NK-92 (cell line): ENCODE data around the gene PLEKHM1.

ENCODE experiments used
- DNase-seq: peaks from one replicate; lab custom pipeline; 2025; ENCODE audit not compliant: unreplicated experiment; lab: John Stamatoyannopoulos, UW

The PLEKHM1 gene

DNA sequence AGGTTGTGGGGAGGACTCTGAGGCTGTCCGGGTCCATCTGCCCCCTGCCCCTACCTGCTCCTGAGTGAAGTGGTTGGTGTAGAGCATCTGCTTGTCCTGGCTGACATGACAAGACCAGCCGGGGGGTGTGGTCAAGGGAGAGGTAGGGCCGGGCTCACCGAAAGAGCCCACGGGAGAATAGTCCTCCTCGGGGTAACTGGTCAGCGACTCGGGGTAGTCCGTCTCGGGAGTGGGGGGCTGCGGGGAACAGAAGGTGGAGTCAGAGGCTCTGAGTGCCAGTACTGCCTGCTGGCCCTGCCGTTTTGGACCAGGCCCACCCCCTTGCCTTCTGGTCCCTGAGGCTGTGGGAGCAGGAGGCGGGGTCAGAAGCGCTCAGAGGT is 85.7 kb downstream of the PLEKHM1 start:
- no peak for DNase-seq

DNA sequence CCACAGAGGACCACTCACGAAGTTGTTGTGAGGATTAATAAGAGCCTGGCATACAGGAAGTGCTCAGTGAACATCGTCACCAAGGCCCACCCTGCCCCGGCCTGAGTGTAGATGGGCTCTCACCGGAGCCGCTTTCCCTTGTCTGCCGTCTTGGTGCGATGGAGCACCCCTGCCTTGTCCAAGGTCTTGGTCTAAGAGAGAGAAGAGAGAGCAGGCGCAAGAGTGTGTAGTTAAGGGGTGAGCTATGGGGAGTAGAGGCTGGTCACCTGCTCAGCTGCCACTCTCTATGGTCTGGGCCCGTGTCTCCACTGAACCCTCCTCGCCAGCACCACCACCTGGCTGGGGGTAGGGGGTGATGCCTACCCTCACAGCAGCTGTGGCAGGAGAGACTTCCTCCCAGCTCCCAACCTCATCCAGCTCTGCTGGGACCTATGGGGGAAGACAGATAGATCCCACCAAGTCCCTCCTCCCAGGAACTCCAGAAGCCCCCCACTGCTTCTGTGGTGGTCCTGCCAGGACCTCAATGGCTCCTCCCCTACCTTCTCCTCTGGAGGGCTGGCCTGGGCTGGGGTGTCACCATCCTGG is 86.5 kb downstream of the PLEKHM1 start:
- DNase-seq, result no peak

GRCh38 chr17:45402916-45403315 is 87.6 kb downstream of the PLEKHM1 start:
- DNase-seq, result no peak

DNA sequence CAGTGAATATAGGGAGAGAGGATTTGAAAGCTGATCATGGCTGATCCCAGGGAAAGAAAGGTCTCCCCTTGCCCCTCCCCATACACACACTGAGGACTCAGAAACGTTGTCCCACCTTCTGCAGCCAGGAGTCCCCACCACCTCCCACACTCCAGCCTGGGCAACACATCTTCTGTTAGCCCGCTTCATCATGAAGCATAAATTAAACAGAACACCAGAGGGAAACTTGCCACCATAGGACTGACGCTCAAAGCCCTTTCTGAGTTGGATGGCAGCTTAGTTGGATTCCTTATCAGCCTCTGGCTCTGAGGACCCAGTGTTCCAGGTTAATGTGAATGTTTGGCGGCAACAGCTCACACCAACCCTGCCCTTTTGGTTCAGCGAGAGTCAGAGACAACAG is 91.7 kb downstream of the PLEKHM1 start:
- no peak for DNase-seq

GRCh38 chr17:45397796-45398195 is 92.7 kb downstream of the PLEKHM1 start:
- no peak for DNase-seq

GRCh38 chr17:45396496-45397205 is 93.9 kb downstream of the PLEKHM1 start:
- no peak for DNase-seq

GRCh38 chr17:45395569-45396415 is 94.7 kb downstream of the PLEKHM1 start:
- no peak for DNase-seq

DNA sequence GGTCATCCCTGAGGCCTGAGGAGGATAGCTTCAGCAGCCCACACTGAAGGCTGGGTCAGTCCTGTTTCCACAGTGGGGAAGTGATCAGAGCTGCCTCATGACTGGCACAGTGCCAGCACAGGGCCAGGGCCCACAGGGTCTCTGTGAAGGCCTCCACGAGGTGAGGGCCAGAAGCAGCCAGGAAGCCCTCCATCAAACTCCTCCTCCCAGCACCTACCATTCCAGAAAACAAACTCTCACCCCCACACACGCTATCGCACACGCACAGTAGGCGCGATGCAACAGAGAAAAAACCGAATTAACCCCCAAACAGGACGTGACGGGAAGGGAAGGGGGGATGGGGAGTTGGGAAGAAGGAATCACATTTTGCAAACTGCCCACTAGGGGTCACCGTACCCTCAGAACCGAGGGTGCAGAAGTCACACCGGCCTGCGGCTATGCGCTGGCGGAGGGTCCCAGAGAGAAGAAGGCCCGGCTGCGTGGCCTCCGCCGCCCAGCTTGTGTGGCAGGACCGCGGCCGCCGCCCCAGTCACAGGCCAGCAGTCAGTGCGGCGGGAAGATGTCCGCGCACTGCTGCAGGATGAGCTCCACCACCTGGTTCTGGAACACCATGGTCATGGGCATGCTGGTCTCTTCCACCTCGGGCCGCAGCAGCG is 95.5 kb downstream of the PLEKHM1 start:
- DNase-seq, result no peak

DNA sequence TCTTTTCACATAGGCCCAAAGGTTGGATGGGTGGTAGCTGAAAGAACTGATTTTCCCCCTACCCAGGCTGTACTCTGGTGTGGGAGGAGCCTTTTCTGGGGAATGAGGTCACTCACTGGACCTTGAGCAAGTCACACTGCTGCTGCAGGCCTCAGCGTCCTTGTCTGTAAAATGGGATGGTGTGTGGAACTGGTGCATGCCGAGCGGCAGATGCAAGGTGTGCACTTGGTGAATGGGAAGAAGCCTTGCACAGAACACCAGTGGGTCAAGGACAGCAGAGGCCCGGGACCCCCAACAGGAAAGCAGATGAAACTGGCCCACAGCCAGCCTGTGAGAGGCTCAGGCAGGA is 96.0 kb downstream of the PLEKHM1 start:
- no peak for DNase-seq

DNA sequence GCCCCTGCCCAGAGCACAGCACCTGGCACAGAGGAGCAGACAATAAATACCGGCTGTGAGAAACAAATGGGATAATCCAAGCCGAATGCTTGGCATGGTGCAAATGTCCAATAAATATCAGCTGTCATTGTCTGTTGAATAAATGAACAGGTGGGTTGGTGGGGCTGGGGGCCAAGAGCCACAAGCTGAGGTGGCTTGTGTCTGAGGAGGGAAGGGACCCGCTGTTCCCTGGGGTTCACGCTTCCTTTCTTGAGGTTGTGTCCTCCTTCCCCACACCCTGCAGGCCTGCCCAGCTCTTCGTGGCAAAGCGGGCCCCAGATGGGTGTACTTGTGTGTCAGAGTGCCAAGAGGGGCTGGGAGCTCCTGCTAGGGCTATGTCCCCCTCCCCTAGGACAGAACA is 96.4 kb downstream of the PLEKHM1 start:
- no peak for DNase-seq

GRCh38 chr17:45393411-45393810 is 97.1 kb downstream of the PLEKHM1 start:
- DNase-seq, result no peak

- no peak for DNase-seq
These were observed 98.6 kb downstream of the PLEKHM1 start for GRCh38 chr17:45391918-45392317.

DNA sequence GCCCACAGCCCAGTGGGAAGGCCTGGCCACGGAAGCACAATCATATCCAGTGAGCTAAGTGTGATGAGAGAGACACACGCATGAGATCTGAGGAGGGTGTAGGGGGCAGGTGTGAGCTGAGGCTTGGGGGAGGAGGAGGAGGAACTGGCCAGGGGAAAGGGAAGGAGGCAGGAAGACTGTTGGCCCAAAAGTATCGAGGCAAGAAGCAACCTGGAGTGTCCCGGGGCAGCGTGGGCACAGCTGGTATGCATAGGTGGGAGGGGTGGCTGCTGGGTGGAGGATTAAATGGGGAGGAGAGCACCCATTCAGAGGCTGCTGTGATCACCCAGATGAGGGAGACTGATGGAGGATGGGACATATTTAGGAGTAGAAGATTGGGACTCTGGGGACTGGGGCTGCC is 99.2 kb downstream of the PLEKHM1 start:
- no peak for DNase-seq

- DNase-seq, result no peak
These were observed 101.2 kb downstream of the PLEKHM1 start for GRCh38 chr17:45389354-45389753.

- no peak for DNase-seq
These were observed 101.8 kb downstream of the PLEKHM1 start for GRCh38 chr17:45388604-45389325.

DNA sequence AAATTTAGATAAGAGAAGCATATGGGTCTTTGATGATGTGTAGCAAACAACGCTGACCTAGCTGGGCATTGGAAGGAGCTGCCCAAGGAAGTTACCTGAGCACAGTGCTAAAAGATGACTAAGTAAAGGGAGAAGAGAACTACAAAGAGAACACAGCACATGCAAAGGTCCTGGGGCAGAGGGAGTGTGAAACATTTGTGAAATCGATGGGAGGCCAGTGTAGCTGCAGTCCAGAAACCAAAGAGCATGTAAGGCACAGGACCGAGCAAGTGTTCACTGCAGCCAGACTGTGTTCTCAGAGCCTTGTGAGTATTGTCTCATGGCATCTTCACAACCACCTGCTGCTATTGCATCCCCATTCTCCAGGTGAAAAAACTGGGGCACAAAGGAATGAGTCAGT is 102.8 kb downstream of the PLEKHM1 start:
- no peak for DNase-seq

GRCh38 chr17:45386178-45386577 is 104.3 kb downstream of the PLEKHM1 start:
- no peak for DNase-seq
